22Rv1 (cell line): Measurements from ENCODE around the gene PPP2R2B.

Source experiments
- H3K27ac ChIP-seq: fragments of 450-650 bp; 2 replicates; pipeline ENCODE4 v1.5.1; 2017
- CTCF ChIP-seq: fragments of 450-650 bp; IDR thresholded peaks from 2 replicates; pipeline ENCODE4 v1.5.1; 2017; ENCODE audit warnings: mild to moderate bottlenecking
- ZFX ChIP-seq: fragments of 450-650 bp; IDR thresholded peaks from 2 replicates; pipeline ENCODE4 v1.6.1; 2017; ENCODE audit warnings: antibody characterized with exemption, borderline replicate concordance

Gene PPP2R2B

GRCh38 chr5:146910239-146910638 is 31.7 kb upstream of the PPP2R2B start:
- no peak overlapping the region for H3K27ac ChIP-seq
- TF ChIP-seq CTCF (no peak), ZFX (no peak)

- TF ChIP-seq ZFX = no peak
- TF ChIP-seq CTCF = no peak
- H3K27ac ChIP-seq = no peak overlapping the region
Measured at GRCh38 chr5:146909255-146910068, 30.9 kb upstream of the PPP2R2B start.

DNA sequence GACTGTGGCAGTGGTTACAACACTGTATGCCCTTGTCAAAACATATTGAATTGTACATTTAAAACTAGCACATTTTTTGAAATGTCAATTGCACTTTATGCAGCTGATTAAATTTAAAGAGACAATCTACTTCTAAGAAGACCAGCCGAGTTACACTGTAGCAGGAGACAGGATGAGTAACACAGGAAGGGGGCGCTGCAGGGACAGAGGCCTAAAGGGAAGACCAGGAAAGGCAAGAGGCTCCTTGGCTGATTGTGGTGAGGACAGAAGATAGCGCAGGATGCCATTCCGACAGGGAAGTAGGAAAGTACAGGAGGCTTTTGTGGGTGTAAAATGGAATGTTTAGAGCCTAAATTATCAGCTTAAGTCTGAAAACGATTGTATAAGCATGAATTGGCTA is 28.2 kb upstream of the PPP2R2B start:
- TF ChIP-seq CTCF (peak; percentile 51), ZFX (no peak)
- H3K27ac ChIP-seq = no peak overlapping the region

GRCh38 chr5:146904890-146905289 is 26.3 kb upstream of the PPP2R2B start:
- TF ChIP-seq ZFX (no peak), CTCF (no peak)
- no peak overlapping the region for H3K27ac ChIP-seq

DNA sequence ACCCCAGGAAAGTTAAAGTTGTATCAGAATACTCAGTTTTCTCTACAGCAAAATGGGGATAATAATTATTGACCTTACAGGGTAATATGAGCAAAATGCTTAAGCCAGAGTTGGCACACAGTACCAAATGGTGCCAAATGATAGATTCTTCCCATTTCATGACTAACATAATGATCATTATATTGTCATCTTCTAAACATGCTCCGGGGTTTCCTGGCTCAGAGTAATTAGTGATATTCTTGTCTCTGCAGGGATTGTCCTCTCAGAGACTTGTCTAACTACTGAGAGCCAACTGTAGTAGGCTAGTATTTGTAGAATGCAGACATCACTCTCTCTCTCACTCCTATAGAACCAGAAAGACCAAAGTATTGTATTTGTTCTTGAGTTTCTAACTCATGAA is 25.2 kb upstream of the PPP2R2B start:
- no peak overlapping the region for H3K27ac ChIP-seq
- no peak for TF ChIP-seq CTCF
- no peak for TF ChIP-seq ZFX

DNA sequence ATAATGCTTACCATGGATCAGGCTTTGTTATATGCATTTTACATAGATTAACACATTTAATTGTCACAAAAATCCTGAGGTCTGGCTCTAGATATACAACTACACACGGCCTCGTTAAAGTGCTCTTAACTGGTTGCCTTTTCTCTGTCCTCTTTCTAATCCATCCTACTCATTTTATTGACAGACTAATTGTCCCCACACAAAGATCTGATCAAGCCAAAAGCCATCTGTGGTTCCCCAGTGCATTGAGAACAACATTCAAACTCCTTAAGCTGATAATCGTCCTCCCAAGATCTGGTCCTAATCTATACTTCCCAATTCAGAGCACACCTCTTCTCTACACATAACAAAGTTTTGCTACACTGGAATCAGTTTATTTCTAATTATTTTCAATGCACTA is 23.9 kb upstream of the PPP2R2B start:
- H3K27ac ChIP-seq = no peak overlapping the region
- no peak for TF ChIP-seq ZFX
- no peak for TF ChIP-seq CTCF

- TF ChIP-seq ZFX (no peak), CTCF (no peak)
- H3K27ac ChIP-seq = no peak overlapping the region
Measured at GRCh38 chr5:146897061-146897460, 18.5 kb upstream of the PPP2R2B start.
